IMR-90 (cell line): Measurements from ENCODE around the gene SEC16A. TPM values are rescaled to one million over a fixed set of nuclear protein-coding genes. Genes with fewer than 3 reads are reported as not detected.

Experiments used
- ATAC-seq: fragments of 200-7000 bp; cut with Tn5 transposase; 2 replicates; pipeline ENCODE4 v1.9.1; 2020; ENCODE audit warnings: low read depth, mild to moderate bottlenecking, moderate library complexity
- BruUV-seq: library from RNA; stranded (reverse); fragments of 400-500 nt; replicated peaks from 2 replicates; lab custom pipeline; 2021; lab: Mats Ljungman, UMichigan
- CTCF ChIA-PET: fragments of 300-600 bp; formaldehyde crosslinking; extraction: SDS; loops from one replicate; lab custom pipeline; 2021; ENCODE audit warnings: antibody characterized with exemption; lab: Yijun Ruan, JAX
- POLR2A ChIA-PET: fragments of 300-600 bp; sonication (Branson Sonifier 250); formaldehyde crosslinking; loops from one replicate; lab custom pipeline; 2022; ENCODE audit warnings: antibody characterized with exemption; ENCODE audit not compliant: unreplicated experiment; lab: Charles Lee
- DNase-seq: peaks from one replicate; pipeline ENCODE4 v3.0.0; 2013
- H2AFZ ChIP-seq: replicated peaks from 2 replicates; pipeline ENCODE3; 2013; ENCODE audit warnings: low read length, mild to moderate bottlenecking; ENCODE audit not compliant: poor library complexity
- H2AK5ac ChIP-seq: 2 replicates; pipeline ENCODE4 v1.6.1; 2013; ENCODE audit warnings: low read depth, low read length, inconsistent platforms
- H2AK9ac ChIP-seq: replicated peaks from 2 replicates; pipeline ENCODE3; 2013; ENCODE audit warnings: mild to moderate bottlenecking, low read depth, low read length, moderate library complexity; ENCODE audit not compliant: poor library complexity
- H2BK120ac ChIP-seq: 2 replicates; pipeline ENCODE4 v1.6.1; 2013; ENCODE audit warnings: low read depth, low read length, inconsistent platforms
- H2BK15ac ChIP-seq: 3 replicates; pipeline ENCODE4 v1.6.1; 2013; ENCODE audit warnings: low read depth, low read length, inconsistent platforms
- H2BK20ac ChIP-seq: 2 replicates; pipeline ENCODE4 v1.6.1; 2013; ENCODE audit warnings: low read depth, mild to moderate bottlenecking, inconsistent platforms, low read length, moderate library complexity
- H2BK5ac ChIP-seq: 2 replicates; pipeline ENCODE4 v1.6.1; 2013; ENCODE audit warnings: mild to moderate bottlenecking, low read depth, low read length, inconsistent platforms; ENCODE audit not compliant: poor library complexity, severe bottlenecking
- H3K14ac ChIP-seq: replicated peaks from 2 replicates; pipeline ENCODE4 v1.6.1; 2013; ENCODE audit warnings: low read depth, low read length, inconsistent platforms
- H3K18ac ChIP-seq: 2 replicates; pipeline ENCODE4 v1.6.1; 2013; ENCODE audit warnings: low read depth, low read length, control low read depth
- H3K23ac ChIP-seq: 2 replicates; pipeline ENCODE4 v1.6.1; 2013; ENCODE audit warnings: low read depth, low read length, inconsistent platforms
- H3K27ac ChIP-seq: 2 replicates; pipeline ENCODE4 v1.5.1; 2013; ENCODE audit warnings: mild to moderate bottlenecking, control low read depth, low read length; ENCODE audit not compliant: insufficient read depth
- H3K27me3 ChIP-seq: 2 replicates; pipeline ENCODE4 v1.6.1; 2013; ENCODE audit warnings: low read length; ENCODE audit not compliant: control insufficient read depth, insufficient read depth
- H3K36me3 ChIP-seq: 2 replicates; pipeline ENCODE4 v1.6.1; 2013; ENCODE audit warnings: low read length, mixed read lengths; ENCODE audit not compliant: control insufficient read depth, insufficient read depth
- H3K4ac ChIP-seq: 2 replicates; pipeline ENCODE4 v1.6.1; 2013; ENCODE audit warnings: low read depth, low read length, inconsistent platforms
- H3K4me1 ChIP-seq: 2 replicates; pipeline ENCODE4 v1.6.1; 2013; ENCODE audit warnings: low read length, mixed read lengths; ENCODE audit not compliant: control insufficient read depth, insufficient read depth
- H3K4me2 ChIP-seq: 2 replicates; pipeline ENCODE4 v1.6.1; 2013; ENCODE audit warnings: low read depth, mild to moderate bottlenecking, control low read depth, low read length, moderate library complexity
- H3K4me3 ChIP-seq: 2 replicates; pipeline ENCODE4 v1.5.1; 2013; ENCODE audit warnings: low read depth, mild to moderate bottlenecking, control low read depth, low read length, moderate library complexity; ENCODE audit not compliant: insufficient read depth
- H3K56ac ChIP-seq: 2 replicates; pipeline ENCODE4 v1.6.1; 2013; ENCODE audit warnings: low read length, inconsistent platforms; ENCODE audit not compliant: insufficient read depth; ENCODE audit errors: extremely low read depth
- H3K79me1 ChIP-seq, 2 experiments: 2 replicates each; pipeline ENCODE4 v1.6.1; 2013; ENCODE audit warnings: low read length in 2 of 2, inconsistent platforms in 1 of 2, low read depth in 1 of 2
- H3K9ac ChIP-seq: 2 replicates; pipeline ENCODE4 v1.6.1; 2013; ENCODE audit warnings: low read depth, low read length, control low read depth
- H3K9me1 ChIP-seq: 2 replicates; pipeline ENCODE4 v1.6.1; 2013; ENCODE audit warnings: low read length, inconsistent platforms; ENCODE audit not compliant: insufficient read depth
- H3K9me3 ChIP-seq: 2 replicates; pipeline ENCODE4 v1.6.1; 2013; ENCODE audit warnings: low read length; ENCODE audit not compliant: control insufficient read depth, insufficient read depth
- H4K20me1 ChIP-seq: 2 replicates; pipeline ENCODE4 v1.6.1; 2013; ENCODE audit warnings: low read length, inconsistent platforms; ENCODE audit not compliant: insufficient read depth
- H4K5ac ChIP-seq: 2 replicates; pipeline ENCODE4 v1.6.1; 2013; ENCODE audit warnings: mild to moderate bottlenecking, low read depth, low read length, control low read depth
- H4K8ac ChIP-seq, 2 experiments: 2 replicates each; pipeline ENCODE4 v1.6.1; 2013; ENCODE audit warnings: low read depth in 2 of 2, low read length in 2 of 2, control low read depth in 1 of 2, inconsistent platforms in 1 of 2
- H4K91ac ChIP-seq: 2 replicates; pipeline ENCODE4 v1.6.1; 2013; ENCODE audit warnings: low read depth, low read length, inconsistent platforms; ENCODE audit not compliant: insufficient read depth
- BHLHE40 ChIP-seq: fragments of 150-350 bp; IDR thresholded peaks from 2 replicates; pipeline ENCODE4 v1.6.1; 2016; ENCODE audit warnings: mild to moderate bottlenecking, low read depth, low read length
- CEBPB ChIP-seq: IDR thresholded peaks from 2 replicates; pipeline ENCODE4 v1.6.1; 2012; ENCODE audit warnings: low read depth, low read length, improper control_type of control experiment
- CHD1 ChIP-seq: IDR thresholded peaks from 2 replicates; pipeline ENCODE4 v1.6.1; 2012; ENCODE audit warnings: low read depth, low read length, improper control_type of control experiment
- FOS ChIP-seq: fragments of 150-350 bp; IDR thresholded peaks from 2 replicates; pipeline ENCODE4 v1.6.1; 2016; ENCODE audit warnings: low read depth, low read length
- MAFK ChIP-seq: IDR thresholded peaks from 2 replicates; pipeline ENCODE4 v1.6.1; 2012; ENCODE audit warnings: low read depth, low read length, improper control_type of control experiment
- MAZ ChIP-seq: IDR thresholded peaks from 2 replicates; pipeline ENCODE4 v1.6.1; 2012; ENCODE audit warnings: low read depth, mild to moderate bottlenecking, low read length, improper control_type of control experiment, moderate library complexity, borderline replicate concordance
- MXI1 ChIP-seq: IDR thresholded peaks from 2 replicates; pipeline ENCODE4 v1.6.1; 2012; ENCODE audit warnings: low read depth, mild to moderate bottlenecking, low read length, moderate library complexity, borderline replicate concordance
- NFE2L2 ChIP-seq: fragments of 150-350 bp; IDR thresholded peaks from 2 replicates; pipeline ENCODE4 v1.6.1; 2016; ENCODE audit warnings: low read depth, mild to moderate bottlenecking, low read length
- POLR2A ChIP-seq: IDR thresholded peaks from 2 replicates; pipeline ENCODE4 v1.6.1; 2012; ENCODE audit warnings: mild to moderate bottlenecking, low read depth, low read length
- RAD21 ChIP-seq: IDR thresholded peaks from 2 replicates; pipeline ENCODE4 v1.6.1; 2012; ENCODE audit warnings: low read length, improper control_type of control experiment
- RCOR1 ChIP-seq: IDR thresholded peaks from 2 replicates; pipeline ENCODE4 v1.6.1; 2012; ENCODE audit warnings: mild to moderate bottlenecking, low read length, improper control_type of control experiment; ENCODE audit not compliant: insufficient replicate concordance
- SMC3 ChIP-seq: fragments of 150-350 bp; IDR thresholded peaks from 2 replicates; pipeline ENCODE4 v1.6.1; 2016; ENCODE audit warnings: low read depth, mild to moderate bottlenecking, antibody characterized with exemption, low read length, moderate library complexity
- WGBS, 2 experiments: methylation state at CpG; one replicate each; pipeline versions ENCODE4 v1.1.5 to v1.1.7; 2013; ENCODE audit warnings: missing lambda C conversion rate in 2 of 2; ENCODE audit not compliant: insufficient read length in 1 of 2; ENCODE audit errors: extremely low coverage in 2 of 2; 5-methylcytosine and 5-hydroxymethylcytosine counted together
- dilution Hi-C: fragments of 300-500 bp; cut with HindIII; formaldehyde crosslinking; loops from one replicate; pipeline ENCODE4 v1.14.3; 2018; ENCODE audit warnings: low sequenced_read_pairs; ENCODE audit not compliant: unreplicated experiment
- in situ Hi-C: fragments of 300-500 bp; cut with MboI; formaldehyde crosslinking; loops from 3 replicates; pipeline ENCODE4 v1.14.3; 2019; ENCODE audit warnings: low sequenced_read_pairs, inconsistent platforms, mixed read lengths
- intact Hi-C: fragments of 100-400 bp; cut with micrococcal nuclease; formaldehyde crosslinking; loops from 2 replicates; pipeline ENCODE4 v1.10.0; 2022
- polyA plus RNA-seq, 3 experiments: library from polyadenylated mRNA; depleted of rRNA; stranded (reverse); fragments of >200 nt; gene quantifications; 2 replicates each; pipeline ENCODE4 v1.2.3, GENCODE V29; 2012; ENCODE audit warnings: low replicate concordance in 1 of 3
- total RNA-seq: library from RNA; depleted of rRNA; stranded (reverse); fragments of >200 nt; gene quantifications from 2 replicates; pipeline ENCODE4 v1.2.3, GENCODE V29; 2012
- TF ChIP-seq, protein P1 (sequence below): fragments of 150-350 bp; IDR thresholded peaks from 2 replicates; pipeline ENCODE4 v1.6.1; 2017; ENCODE audit warnings: mild to moderate bottlenecking, antibody characterized with exemption, low read length, low read depth
- TF ChIP-seq, protein P2 (sequence below): conservative IDR thresholded peaks from 2 replicates; pipeline ENCODE4 v1.5.1; 2012; ENCODE audit warnings: mild to moderate bottlenecking, low read depth, low read length, improper control_type of control experiment
- TF ChIP-seq, protein P3 (sequence below): fragments of 150-350 bp; IDR thresholded peaks from 2 replicates; pipeline ENCODE4 v1.6.1; 2016; ENCODE audit warnings: low read depth, mild to moderate bottlenecking, low read length, moderate library complexity, borderline replicate concordance

Gene SEC16A
- total and polyA plus RNA-seq, 2 of the 4 experiments (the other 2 are of a cell fraction) = 12.2 to 48.1 TPM

DNA sequence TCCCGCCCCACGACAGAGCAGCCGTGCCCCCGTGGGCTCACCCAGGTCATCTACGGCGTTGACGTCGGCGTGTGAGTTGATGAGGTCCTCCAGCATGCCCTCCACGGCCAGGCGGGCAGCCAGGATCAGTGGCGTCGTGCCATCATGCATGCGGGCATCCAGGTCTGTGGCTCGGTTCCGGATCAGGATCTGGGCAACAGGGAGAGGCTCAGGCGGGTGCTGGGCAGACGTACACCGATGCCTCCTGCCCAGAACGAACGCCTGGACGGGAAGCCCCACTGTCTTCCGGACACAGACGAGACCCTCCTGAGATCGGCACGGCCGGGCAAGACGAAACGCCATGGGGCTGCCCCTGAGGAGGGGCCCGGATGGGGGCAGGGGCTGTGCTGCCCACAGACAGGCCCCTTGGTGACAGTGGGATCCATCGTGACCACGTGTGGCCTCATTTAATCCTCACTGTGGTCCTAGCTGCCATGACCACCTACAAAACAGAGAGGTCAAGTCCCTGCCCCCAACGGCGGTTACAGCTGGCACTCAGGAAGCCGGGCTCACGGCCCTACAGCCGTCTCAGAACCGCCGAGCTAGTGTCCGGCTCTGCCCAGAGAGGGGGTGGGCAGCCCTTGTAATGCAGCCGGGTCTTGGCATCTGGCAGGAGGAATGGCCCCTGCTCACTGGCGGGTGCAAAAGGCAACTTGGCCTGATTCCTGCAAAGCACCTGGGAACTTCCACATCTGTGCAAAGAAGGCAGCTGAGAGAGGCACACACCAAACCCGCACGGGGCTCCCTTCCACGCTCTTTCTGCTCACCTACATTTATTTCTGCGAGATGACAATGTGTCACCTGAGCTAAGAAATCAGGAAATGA is 16.5 kb upstream of the SEC16A start:
- 90% methylated on average over 40 of the region's 46 CpGs; no CpG with 5 or more reads in 1 of the 2 experiments for WGBS, 2 experiments
- intact Hi-C loops (no loop called here), in situ Hi-C loops (no loop called here), dilution Hi-C loops (no loop called here)
- peaks cover 72% of the 10 kb centered on the region for H3K36me3 ChIP-seq
- H2AK9ac ChIP-seq = no peak overlapping the region
- H3K79me1 ChIP-seq = no peaks in the 10 kb centered on the region
- no peak overlapping the region for H3K18ac ChIP-seq
- no peak overlapping the region for H3K4ac ChIP-seq
- no peak for TF ChIP-seq NFE2L2
- no peak for TF ChIP-seq MAZ
- no peak for TF ChIP-seq MXI1
- TF ChIP-seq, protein P1, sequence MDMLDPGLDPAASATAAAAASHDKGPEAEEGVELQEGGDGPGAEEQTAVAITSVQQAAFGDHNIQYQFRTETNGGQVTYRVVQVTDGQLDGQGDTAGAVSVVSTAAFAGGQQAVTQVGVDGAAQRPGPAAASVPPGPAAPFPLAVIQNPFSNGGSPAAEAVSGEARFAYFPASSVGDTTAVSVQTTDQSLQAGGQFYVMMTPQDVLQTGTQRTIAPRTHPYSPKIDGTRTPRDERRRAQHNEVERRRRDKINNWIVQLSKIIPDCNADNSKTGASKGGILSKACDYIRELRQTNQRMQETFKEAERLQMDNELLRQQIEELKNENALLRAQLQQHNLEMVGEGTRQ = no peak
- TF ChIP-seq MAFK = no peak
- TF ChIP-seq CEBPB = no peak
- TF ChIP-seq RCOR1 = no peak
- no peak for TF ChIP-seq RAD21
- TF ChIP-seq CHD1 = no peak
- no peak for TF ChIP-seq POLR2A
- TF ChIP-seq, protein P2, sequence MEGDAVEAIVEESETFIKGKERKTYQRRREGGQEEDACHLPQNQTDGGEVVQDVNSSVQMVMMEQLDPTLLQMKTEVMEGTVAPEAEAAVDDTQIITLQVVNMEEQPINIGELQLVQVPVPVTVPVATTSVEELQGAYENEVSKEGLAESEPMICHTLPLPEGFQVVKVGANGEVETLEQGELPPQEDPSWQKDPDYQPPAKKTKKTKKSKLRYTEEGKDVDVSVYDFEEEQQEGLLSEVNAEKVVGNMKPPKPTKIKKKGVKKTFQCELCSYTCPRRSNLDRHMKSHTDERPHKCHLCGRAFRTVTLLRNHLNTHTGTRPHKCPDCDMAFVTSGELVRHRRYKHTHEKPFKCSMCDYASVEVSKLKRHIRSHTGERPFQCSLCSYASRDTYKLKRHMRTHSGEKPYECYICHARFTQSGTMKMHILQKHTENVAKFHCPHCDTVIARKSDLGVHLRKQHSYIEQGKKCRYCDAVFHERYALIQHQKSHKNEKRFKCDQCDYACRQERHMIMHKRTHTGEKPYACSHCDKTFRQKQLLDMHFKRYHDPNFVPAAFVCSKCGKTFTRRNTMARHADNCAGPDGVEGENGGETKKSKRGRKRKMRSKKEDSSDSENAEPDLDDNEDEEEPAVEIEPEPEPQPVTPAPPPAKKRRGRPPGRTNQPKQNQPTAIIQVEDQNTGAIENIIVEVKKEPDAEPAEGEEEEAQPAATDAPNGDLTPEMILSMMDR = no peak
- no peak for TF ChIP-seq FOS
- TF ChIP-seq, protein P3, sequence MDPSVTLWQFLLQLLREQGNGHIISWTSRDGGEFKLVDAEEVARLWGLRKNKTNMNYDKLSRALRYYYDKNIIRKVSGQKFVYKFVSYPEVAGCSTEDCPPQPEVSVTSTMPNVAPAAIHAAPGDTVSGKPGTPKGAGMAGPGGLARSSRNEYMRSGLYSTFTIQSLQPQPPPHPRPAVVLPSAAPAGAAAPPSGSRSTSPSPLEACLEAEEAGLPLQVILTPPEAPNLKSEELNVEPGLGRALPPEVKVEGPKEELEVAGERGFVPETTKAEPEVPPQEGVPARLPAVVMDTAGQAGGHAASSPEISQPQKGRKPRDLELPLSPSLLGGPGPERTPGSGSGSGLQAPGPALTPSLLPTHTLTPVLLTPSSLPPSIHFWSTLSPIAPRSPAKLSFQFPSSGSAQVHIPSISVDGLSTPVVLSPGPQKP = no peak
- no peak for TF ChIP-seq BHLHE40
- no peak for TF ChIP-seq SMC3
- no peak overlapping the region for H4K8ac ChIP-seq
- no peak for ATAC-seq
- no peak overlapping the region for H3K4me3 ChIP-seq
- peak overlapping the region; percentile 24 for H2AFZ ChIP-seq
- ChIA-PET CTCF (no interaction called here), POLR2A (no interaction called here)
- no peak overlapping the region for H4K5ac ChIP-seq
- no TSS peak for BruUV-seq
- H2BK15ac ChIP-seq = no peak overlapping the region
- no peaks in the 10 kb centered on the region for H3K4me1 ChIP-seq
- H3K9ac ChIP-seq = no peak overlapping the region
- no peaks in the 10 kb centered on the region for H4K20me1 ChIP-seq
- H3K27ac ChIP-seq = no peak overlapping the region
- no peak overlapping the region for H4K91ac ChIP-seq
- H3K23ac ChIP-seq = no peak overlapping the region
- H2AK5ac ChIP-seq = no peak overlapping the region
- no peak overlapping the region for H3K4me2 ChIP-seq
- no peak overlapping the region for H2BK5ac ChIP-seq
- no peak for DNase-seq
- no peaks in the 10 kb centered on the region for H3K9me3 ChIP-seq
- no peak overlapping the region for H2BK120ac ChIP-seq
- no peak overlapping the region for H3K56ac ChIP-seq
- H3K27me3 ChIP-seq = no peaks in the 10 kb centered on the region
- H3K14ac ChIP-seq = no peak overlapping the region
- no peak overlapping the region for H2BK20ac ChIP-seq
- no peaks in the 10 kb centered on the region for H3K9me1 ChIP-seq
